KOPT-K1 (cell line): Measurements from ENCODE around the gene TJP1.
"Not testable (repeated sequence)": the region's sequence is repeated elsewhere in the genome, so short reads cannot be mapped to it uniquely, and the experiment has no call there.

Experiments
- H3K27ac ChIP-seq: fragments of 200-600 bp; sonication (generic); 2 replicates; pipeline ENCODE4 v1.5.1; 2016; ENCODE audit warnings: antibody characterized with exemption, mild to moderate bottlenecking, low read depth, low read length; ENCODE audit not compliant: poor library complexity, severe bottlenecking
- H3K36me3 ChIP-seq: fragments of 200-600 bp; sonication (generic); 2 replicates; pipeline ENCODE4 v1.5.1; 2017; ENCODE audit warnings: antibody characterized with exemption, mild to moderate bottlenecking, low read length, moderate library complexity; ENCODE audit not compliant: insufficient read depth
- H3K9me3 ChIP-seq: fragments of 200-600 bp; sonication (generic); 2 replicates; pipeline ENCODE4 v1.5.1; 2017; ENCODE audit warnings: antibody characterized with exemption, low read length, mild to moderate bottlenecking; ENCODE audit not compliant: insufficient read depth, poor library complexity, severe bottlenecking

The TJP1 gene

DNA sequence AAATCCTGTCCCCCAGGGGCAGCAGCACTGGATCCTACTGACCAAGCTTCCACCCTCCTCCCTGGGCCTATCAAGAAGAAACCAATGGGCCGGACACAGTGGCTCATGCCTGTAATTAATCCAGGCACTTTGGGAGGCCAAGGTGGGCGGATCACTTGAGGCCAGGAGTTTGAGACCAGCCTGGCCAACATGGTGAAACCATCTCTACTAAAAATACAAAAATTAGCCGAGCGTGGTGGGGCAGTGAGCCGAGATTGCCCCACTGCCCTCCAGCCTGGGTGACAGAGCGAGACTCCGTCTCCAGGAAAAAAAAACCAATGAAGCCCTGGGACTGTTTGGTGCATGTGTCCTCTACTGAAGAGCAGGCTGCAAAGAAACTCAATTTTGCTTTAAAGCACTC lies 125.8 kb downstream of the TJP1 start:
- H3K36me3 ChIP-seq, H3K27ac ChIP-seq, H3K9me3 ChIP-seq: not testable (repeated sequence)

DNA sequence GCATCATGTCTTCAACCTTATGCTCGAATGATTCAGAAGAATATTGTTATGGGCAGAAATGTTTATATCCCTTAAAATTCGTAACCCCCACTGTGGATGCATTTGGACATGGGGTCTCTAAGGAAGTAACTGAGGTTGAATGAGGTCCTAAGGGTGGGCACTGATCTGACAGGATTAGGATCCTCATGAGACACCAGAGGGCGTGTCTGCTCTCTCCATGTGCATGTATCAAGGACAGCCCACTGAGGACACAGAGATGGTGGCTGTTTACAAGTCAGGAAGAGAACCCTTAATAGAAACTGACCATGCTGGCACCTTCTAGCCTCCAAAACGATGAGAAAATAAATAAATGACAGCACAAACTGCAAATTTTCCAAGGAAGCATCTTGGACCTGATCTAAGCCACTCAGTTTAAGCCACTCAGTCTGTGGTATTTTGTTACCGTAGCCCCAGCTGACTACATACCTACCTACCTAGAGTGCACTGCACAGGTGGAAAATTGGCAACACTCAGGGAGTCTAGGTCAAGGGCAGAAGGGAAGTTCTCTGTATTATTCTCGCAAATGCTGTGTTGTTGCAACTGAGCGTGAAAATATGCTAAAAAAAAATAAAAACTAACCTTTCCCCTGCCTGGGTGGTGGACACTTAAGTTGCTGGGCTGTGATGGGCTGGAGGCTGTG lies 126.6 kb downstream of the TJP1 start:
- no peaks in the 10 kb centered on the region for H3K36me3 ChIP-seq
- no peak overlapping the region for H3K27ac ChIP-seq
- H3K9me3 ChIP-seq: no peaks in the 10 kb centered on the region

DNA sequence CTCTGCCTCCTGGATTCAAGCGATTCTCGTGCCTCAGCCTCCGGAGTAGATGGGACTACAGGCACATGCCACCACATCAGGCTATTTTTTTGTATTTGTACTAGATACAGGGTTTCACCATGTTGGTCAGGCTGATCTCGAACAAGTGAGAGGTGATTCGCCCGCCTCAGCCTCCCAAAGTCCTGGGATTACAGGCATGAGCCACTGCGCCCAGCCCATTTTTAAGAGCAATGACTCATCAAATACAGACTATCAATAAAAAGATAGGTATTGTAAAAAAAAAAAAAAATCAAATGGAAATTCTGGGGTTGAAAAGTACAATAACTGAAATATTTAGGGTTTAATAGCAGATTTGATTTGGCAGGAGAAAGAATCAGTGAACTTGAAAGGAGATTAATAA lies 129.0 kb downstream of the TJP1 start:
- Histone ChIP-seq H3K36me3 (no peaks in the 10 kb centered on the region), H3K27ac (no peak overlapping the region), H3K9me3 (no peaks in the 10 kb centered on the region)

DNA sequence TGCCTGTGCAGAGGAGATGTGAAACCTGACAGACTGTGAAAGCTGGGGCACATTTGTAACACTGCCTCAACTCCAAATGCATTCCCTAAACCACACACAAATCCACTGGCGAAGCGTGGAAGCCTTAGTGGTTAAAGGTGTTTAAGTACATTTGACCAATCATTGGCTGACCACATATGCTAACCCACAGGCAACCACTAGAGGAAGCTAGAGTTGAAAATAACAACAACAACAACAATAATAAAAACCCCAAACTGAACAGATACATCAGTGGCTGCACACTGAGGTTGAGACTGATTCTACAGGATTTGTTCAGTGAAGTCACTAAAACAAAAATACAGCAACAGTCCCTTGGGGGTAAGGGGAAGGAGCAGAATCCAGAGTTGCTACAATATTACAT lies 129.7 kb downstream of the TJP1 start:
- no peak overlapping the region for H3K27ac ChIP-seq
- no peaks in the 10 kb centered on the region for H3K9me3 ChIP-seq
- no peaks in the 10 kb centered on the region for H3K36me3 ChIP-seq

DNA sequence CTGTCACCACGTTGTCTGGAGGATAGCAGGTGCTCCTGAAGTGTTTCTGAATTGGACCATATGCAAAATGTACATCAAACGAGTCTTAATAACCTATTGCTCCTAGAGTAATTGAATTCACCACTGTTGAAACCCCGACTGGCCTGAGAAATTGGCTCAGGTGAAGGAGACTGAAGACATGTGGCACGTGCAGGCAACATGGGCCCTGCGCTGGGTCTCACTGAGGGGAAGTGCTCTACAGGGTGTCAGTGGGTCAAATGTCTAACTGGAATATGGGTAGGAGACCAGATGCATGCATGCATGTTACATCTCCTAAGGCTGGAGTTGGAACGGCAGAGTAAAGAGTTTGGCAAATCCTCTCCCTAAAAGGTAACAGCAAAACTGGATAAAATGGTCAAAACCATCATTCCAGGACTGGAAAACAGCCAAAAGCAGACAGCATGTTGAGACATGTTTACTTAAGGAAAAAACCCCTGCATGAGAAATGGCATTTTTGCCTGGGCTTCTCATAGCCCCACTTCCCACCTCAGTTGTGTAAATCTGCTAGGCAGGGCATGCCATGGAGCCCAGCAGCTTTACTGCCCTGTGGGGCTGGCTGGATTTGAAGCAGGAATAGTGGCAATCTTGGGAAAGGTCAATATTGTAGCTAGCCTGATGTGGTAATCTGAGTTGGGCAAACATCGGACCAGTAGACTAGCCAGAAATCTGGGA lies 131.3 kb downstream of the TJP1 start:
- no peaks in the 10 kb centered on the region for H3K9me3 ChIP-seq
- H3K27ac ChIP-seq: no peak overlapping the region
- no peaks in the 10 kb centered on the region for H3K36me3 ChIP-seq

DNA sequence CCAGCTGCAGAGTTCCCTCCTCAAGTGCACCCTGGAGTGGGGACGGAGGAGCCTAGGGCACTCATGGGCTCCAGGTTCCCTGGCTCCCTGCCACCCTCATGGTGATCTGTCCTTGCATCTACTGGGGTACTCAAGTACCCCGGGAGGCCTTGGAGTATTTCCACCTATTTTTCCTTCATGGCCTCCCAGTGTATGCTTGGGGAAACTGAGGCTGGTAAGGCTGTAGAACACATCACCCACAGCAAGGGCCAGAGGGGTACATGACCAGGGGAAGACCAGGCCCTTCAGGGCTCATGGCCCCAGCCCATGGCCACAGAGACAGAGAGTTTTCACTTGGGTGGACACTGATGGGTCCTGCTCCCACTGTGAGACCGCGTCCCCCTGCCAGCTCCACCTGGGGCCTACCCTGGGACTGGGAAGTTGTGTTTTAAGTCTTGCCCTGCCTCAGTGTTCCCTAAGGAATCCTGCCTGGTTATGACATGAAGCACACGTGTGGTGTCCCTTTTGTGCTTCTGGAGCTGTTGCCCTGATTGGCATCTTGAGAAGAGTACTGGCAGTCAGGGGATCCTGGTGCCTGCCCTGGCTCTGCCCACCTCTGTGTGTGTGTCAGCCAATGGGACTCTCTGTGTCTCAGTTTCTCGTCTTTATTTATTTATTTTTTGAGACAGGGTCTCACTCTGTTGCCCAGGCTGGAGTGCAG lies 132.8 kb downstream of the TJP1 start:
- Histone ChIP-seq H3K27ac (no peak overlapping the region), H3K9me3 (no peaks in the 10 kb centered on the region), H3K36me3 (no peaks in the 10 kb centered on the region)

DNA sequence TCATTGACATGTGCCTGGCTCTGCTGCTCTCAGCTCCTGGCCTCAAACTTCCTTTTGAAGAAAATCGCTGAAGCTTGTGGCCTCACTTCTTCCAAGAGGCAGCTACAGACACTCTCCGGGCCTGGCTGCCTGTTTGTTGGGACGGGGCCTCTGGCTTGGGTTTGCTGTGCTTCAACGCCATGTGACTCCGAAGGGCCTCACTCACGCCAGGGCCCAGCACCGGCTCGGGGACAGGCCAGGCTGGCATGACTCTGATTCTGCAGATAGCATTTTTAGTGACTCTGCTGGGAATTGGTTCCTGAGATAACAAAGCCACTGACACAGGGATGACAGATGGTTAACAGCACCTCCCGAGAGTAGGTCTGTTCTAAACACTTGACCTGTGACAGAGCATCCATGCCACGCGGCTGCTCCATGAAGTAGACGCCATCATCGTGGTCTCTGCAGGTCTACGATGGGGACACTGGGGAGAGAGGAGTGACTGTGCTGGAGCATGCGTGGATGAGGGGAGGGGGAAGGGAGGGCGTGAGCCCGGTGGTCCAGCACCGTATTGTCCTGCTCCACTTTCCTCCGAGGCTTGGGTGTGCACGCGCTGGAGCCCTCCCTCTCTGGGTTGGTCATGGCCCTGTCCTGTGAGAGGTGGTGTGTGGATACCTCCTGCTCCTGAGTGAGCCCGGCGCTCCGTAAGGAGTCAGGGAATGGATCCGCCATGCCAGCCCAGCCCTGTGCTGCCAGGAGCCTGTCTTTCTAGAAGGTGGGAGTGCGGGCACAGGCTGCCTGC lies 133.6 kb downstream of the TJP1 start:
- H3K27ac ChIP-seq: no peak overlapping the region
- no peaks in the 10 kb centered on the region for H3K9me3 ChIP-seq
- no peaks in the 10 kb centered on the region for H3K36me3 ChIP-seq

DNA sequence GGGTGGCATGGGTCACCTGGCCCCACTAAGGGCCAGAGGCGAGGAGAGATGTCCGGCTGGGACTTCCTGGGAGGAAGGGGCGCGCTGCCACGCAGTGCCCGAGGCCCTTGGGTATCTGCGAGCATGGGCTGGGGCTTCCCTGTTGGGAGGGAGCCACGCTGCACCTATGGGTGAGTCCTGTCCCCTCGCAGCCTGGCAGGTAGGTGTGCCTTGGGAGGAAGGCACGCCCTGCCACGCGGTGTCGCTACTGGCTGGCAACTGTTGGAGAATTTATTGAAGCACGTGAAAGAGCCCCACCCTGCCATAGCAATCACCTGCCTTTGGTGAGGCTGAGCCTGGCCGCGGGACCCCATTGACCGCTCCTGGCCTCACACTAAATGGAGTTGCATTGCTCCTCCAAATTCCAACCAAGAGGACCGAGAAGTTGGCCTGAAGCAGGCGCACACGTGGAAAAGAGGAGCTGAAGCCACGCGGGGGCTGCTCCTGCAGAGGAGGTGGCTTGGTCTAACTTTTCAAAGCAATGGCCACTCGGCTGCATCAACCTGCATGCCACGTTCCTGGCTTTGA lies 134.2 kb downstream of the TJP1 start:
- Histone ChIP-seq H3K27ac (no peak overlapping the region), H3K36me3 (no peaks in the 10 kb centered on the region), H3K9me3 (no peaks in the 10 kb centered on the region)

DNA sequence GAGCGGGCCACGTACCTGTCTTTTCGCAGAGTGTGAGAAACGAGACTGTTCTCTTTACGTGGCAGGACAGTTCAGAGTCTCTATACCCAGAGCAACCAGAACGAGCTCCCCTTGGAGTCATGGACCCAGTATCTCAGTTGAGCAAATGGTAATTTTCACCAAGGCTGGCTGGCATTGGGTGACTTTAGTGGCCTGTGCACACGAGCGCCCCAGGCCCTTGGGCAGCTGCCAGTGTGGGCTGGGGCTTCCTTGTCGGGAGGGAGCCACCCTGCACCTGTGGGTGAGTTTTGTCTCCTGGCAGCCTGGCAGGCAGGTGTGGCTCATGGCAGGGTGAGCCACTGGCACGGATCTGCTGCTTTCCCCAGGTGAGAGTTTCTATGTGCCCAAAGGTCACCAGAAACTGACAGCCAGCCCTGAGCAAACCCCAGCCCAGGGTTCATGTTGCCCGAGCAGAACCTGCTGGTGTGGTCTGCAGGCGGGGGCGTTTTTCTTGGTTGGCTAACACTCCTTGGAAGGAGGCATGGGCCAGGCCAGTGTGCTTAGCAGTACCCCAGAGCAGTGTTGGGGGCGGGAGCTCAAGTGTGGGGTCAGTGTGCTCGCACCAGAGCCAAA lies 135.0 kb downstream of the TJP1 start:
- Histone ChIP-seq H3K36me3 (no peaks in the 10 kb centered on the region), H3K27ac (no peak overlapping the region)

DNA sequence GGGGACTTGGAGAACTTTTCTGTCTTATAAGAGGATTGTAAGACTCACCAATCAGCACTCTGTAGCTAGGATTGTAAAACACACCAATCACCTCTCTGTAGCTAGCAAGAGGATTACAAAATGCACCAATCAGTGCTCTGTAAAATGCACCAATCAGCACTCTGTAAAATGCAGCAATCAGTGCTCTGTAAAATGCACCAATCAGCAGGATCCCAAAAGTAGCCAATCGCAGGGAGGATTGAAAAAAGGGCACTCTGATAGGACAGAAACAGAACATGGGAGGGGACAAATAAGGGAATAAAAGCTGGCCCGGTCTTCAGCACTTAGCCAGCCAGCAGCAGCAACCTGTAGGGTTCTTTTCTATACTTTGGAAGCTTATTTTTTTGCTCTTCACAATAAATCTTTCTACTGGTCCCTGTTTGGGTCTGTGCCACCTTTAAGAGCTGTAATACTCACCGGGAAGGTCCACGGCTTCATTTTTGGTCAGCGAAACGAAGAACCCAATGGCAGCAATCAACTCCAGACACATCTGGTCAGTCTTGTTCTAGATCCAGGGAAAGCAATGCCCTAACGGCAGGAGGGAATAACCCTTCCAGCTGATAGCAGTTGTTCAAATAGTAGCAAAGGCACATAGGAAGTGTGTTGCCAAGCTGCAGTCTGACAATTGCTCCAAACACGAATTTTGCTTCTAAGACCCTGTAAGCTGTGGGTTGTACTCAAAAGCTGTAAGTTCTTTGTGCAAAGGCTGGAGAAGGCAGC lies 135.6 kb downstream of the TJP1 start:
- H3K9me3 ChIP-seq: no peaks in the 10 kb centered on the region
- no peaks in the 10 kb centered on the region for H3K36me3 ChIP-seq
- H3K27ac ChIP-seq: no peak overlapping the region

More for the DNA sequence above, 135.0 kb downstream of the TJP1 start:
- H3K9me3 ChIP-seq: no peaks in the 10 kb centered on the region

DNA sequence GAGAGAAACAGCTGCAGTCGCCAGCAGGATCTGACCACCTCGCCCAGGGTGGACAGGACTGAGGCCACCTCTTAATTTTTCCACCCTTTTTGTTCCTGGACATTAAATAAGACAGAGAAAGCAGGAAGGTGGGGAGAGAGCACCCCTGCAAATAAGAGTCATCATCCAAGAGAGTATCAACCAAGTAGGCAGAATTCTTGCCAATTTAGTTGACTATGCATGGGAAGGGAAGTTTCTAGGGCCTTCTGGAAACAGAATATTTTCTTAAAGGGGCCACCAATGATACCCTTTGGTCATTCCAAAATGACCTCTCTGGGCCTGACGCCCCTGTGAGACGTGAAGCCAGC lies 136.2 kb downstream of the TJP1 start:
- Histone ChIP-seq H3K9me3 (no peaks in the 10 kb centered on the region), H3K36me3 (no peaks in the 10 kb centered on the region), H3K27ac (no peak overlapping the region)

DNA sequence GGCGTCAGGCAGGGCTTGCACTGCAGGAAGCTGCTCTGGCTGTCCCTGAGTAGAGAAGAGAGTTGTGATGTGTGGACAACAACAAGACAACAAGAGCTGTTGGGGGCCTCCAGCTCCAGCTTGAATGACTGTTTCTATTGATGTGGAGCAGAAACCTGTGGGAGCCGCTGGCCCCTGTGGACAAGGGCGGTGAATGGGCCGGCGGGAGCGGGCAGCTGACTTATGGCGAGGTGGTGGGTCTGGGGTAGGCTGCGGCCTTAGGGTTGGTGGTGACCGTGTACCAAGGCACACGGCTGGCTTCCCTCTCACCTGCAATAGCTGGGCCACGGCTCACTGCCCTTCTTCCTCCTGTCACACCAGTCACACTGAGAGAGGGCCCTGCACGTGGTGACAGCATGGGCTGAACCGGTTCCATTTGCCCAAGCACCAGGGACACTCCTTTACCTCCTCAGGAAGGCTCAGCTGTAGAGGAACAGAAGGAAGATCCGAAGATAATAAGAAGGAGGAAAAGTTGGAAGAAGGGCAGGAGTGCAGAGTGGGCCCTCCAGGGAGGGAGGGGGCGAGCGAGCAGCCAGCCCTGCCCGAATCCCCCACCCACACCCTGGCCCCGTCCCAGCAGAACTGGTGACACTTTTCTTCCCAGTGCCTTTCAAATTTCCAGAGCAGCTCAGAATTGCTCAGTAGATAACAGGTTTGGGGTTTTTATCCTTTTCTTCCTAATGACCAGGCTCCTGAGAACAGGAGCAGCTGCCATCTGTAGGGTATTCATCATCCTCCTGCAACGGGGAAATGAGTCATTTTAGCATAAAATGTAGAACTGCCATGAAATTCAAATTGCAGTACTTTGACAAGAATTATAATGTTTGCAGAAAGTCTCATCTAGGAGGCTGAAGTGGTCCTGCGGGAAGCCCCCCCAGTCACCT lies 136.9 kb downstream of the TJP1 start:
- no peaks in the 10 kb centered on the region for H3K9me3 ChIP-seq
- no peak overlapping the region for H3K27ac ChIP-seq
- H3K36me3 ChIP-seq: no peaks in the 10 kb centered on the region

DNA sequence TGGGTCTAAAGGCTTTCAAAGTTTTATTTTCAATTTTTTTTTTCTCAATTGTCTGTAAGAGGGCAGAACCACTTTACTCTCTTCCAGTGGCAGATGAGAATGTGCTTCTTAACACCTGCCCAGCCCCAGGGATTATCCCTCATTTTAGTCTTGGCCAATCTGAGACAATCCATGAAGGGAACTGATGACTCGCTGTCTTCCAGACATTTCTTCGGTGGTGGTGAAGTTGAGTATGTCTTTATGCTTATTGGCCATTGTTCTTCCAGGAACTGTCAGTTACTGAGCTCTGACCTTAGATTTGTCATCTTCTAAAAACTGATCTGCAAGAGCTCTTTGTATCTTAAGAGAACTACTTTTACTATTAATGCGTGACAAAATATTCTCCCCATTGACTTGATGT lies 139.5 kb downstream of the TJP1 start:
- Histone ChIP-seq H3K36me3 (no peaks in the 10 kb centered on the region), H3K27ac (no peak overlapping the region), H3K9me3 (no peaks in the 10 kb centered on the region)
